Gastroesophageal sphincter (tissue), 3 donors: ENCODE data around the gene RFPL3.

Source experiments
- POLR2A ChIP-seq, 2 donors: fragments of 450-650 bp; IDR thresholded peaks; one replicate each; pipeline ENCODE4 v1.6.1; 2017; ENCODE audit warnings: antibody characterized with exemption in 2 of 2, mild to moderate bottlenecking in 2 of 2, moderate library complexity in 1 of 2
- TF ChIP-seq, protein P1 (sequence below), 4 experiments: fragments of 200-600 bp in 2 of 4; fragments of 450-650 bp in 2 of 4; sonication (generic) in 1 of 4; IDR thresholded peaks; one replicate each; pipeline ENCODE4 v1.5.1; 2017 to 2019; ENCODE audit warnings: antibody characterized with exemption in 4 of 4, mild to moderate bottlenecking in 2 of 4, moderate library complexity in 2 of 4

GRCh38 chr22:32311551-32312071 is 46.1 kb upstream of the RFPL3 start:
- TF ChIP-seq, protein P1, sequence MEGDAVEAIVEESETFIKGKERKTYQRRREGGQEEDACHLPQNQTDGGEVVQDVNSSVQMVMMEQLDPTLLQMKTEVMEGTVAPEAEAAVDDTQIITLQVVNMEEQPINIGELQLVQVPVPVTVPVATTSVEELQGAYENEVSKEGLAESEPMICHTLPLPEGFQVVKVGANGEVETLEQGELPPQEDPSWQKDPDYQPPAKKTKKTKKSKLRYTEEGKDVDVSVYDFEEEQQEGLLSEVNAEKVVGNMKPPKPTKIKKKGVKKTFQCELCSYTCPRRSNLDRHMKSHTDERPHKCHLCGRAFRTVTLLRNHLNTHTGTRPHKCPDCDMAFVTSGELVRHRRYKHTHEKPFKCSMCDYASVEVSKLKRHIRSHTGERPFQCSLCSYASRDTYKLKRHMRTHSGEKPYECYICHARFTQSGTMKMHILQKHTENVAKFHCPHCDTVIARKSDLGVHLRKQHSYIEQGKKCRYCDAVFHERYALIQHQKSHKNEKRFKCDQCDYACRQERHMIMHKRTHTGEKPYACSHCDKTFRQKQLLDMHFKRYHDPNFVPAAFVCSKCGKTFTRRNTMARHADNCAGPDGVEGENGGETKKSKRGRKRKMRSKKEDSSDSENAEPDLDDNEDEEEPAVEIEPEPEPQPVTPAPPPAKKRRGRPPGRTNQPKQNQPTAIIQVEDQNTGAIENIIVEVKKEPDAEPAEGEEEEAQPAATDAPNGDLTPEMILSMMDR (IDR thresholded peaks at IDR 0.05) = no peak
- no peak for TF ChIP-seq POLR2A (IDR thresholded peaks at IDR 0.05)
